HG02938 (cell line): ENCODE data around the gene VPS8.

Experiments used
- ATAC-seq: cut with Tn5 transposase; IDR thresholded peaks from one replicate; pipeline ENCODE4 v1.9.1; 2021; ENCODE audit warnings: mild to moderate bottlenecking, moderate library complexity; ENCODE audit not compliant: unreplicated experiment

Gene VPS8

DNA sequence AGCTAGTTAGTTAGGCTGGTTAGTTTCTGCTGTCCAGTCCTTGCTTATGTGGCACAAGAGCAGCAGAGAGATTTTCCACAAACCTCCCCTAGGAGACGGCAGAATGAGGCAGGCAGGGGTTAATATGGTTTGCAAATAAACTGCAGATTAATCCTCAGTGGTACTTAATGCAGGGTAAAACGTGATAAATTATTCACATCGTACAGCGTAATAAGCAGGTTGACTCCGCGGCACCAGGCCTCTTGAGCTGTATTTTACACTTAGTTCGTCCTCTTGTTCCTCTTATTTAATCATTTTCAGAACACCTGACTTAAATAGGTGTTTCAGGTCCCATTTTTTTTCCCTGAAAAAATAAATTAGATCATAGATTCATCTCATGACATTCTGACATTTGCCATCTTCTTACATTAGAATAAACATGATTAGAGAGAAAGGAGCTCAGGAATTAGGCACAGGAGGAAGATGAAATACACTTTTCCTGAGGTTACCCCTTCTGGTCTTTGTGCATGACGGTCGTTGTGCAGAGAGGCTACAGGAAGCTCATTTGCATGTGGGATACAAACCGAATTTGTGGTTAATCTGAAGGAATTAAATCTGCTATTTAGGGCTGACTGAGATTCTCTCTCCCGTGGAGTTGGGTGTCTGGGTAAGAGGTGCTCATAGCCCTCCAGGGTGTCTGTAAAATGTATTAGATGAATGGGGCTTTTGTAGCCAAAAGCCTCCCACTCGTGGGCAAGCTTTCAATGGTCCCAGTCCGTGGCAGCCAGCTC is 27.1 kb upstream of the VPS8 start:
- no peak for ATAC-seq

GRCh38 chr3:184785890-184786279 is 26.1 kb upstream of the VPS8 start:
- no peak for ATAC-seq

- no peak for ATAC-seq
These were observed 25.6 kb upstream of the VPS8 start for GRCh38 chr3:184786280-184786941.

GRCh38 chr3:184788751-184789150 is 23.2 kb upstream of the VPS8 start:
- no peak for ATAC-seq

DNA sequence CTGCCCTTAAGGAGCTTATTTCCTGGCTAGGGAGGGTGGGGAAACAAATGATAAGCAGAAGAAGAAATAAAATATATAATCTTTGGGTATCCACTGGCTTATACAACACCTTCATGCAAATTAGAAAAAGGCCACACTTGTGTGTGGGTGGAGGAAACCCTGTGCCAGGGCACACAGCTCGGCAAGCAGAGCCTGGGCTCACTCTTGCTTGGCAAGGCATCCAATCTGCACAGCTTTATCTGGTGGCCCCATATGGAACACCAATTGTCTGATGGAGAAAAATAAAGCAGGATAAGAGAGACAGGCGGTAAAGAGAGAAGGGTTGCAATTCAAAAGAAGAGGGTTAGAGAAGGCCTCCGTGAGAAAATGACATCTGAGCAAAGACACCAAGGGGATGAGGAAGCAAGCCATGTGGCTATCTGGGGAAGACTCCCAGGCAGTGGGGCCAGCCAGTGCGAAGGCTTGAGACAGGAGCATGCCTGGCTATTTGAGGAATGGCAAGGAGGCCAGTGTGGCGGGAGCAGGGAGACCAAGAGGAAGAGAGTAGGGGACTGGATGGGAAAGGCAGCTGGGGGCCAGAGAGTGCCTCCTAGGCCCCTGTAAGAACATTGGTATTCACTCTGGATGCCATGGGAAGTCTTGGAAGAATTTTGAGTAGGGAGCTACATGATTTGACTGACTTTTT is 22.5 kb upstream of the VPS8 start:
- no peak for ATAC-seq

GRCh38 chr3:184791171-184791570 is 20.8 kb upstream of the VPS8 start:
- no peak for ATAC-seq

DNA sequence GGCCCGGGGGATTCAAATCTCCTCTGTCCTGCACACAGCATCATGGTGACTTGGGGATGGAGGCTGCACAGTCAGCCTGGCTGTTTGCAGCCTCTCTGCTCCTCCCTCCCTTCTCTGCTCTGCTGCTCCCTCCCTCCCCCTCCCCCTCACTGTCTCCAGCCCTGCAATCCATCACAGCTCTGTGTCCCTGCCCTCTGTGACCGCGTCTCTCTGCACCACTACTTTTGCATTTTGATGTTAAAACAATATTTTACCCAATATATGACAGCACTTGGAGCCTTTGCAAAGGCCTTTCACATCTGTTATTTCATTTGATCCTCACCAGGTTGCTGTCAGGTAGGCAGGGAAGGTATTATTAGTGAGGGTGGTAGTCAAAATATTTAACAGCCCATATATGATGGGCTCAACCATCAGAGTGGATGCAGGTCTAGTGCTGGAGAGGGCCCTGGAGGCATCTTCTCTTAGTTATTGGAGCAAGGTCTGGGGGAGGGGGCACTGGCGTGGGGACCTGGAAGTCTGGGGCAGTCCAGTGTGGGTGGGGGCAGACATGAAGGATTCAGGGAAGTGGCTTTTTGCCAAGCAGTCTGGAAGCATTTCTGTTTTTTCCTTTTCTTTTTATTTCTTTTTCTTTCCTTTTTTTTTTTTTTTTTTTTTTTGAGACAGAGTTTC is 16.3 kb upstream of the VPS8 start:
- no peak for ATAC-seq

- ATAC-seq = no peak
These were observed 15.4 kb upstream of the VPS8 start for GRCh38 chr3:184796551-184796950.

DNA sequence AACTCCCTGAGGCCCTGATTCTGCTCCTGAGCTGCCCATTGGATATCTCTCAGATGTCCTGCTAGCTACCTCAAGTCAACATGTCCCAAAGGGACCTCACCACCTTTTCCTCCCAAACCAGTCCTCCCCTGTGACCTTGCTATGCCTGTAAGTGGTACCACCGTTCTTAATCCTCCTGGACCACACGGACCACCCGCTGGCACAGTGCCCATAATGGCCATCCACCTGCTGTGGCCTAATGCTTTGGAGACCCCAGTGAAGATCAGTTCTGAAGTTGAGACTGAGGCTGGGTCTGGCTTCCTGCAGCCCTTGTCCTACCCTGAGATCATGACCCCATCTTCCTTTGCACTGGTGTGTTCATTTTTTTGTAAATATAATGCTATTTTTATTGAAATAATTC is 15.0 kb upstream of the VPS8 start:
- ATAC-seq = no peak

DNA sequence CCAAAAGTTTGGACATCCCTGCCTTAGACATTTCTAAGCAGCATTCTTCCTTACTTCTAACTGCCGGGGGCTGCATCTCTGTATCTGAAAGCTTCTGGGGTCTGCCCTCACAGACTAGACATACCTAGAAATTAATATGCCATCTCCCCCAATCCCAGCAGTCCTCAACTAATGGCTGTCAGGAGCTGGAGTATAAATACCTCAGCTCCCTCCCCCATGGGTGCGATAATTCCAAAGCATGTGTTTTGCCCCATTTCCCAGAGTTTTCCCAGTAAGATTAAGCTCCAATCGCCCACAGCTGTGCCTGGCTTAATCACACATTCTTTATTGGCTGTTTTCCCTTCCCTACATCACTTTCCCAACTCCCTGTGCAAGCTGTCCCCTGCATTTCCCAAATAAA is 13.8 kb upstream of the VPS8 start:
- no peak for ATAC-seq

GRCh38 chr3:184800349-184800930 is 11.5 kb upstream of the VPS8 start:
- no peak for ATAC-seq

- no peak for ATAC-seq
These were observed 10.7 kb upstream of the VPS8 start for GRCh38 chr3:184801241-184801785.

- ATAC-seq = no peak
These were observed 9.8 kb upstream of the VPS8 start for GRCh38 chr3:184802150-184802549.

DNA sequence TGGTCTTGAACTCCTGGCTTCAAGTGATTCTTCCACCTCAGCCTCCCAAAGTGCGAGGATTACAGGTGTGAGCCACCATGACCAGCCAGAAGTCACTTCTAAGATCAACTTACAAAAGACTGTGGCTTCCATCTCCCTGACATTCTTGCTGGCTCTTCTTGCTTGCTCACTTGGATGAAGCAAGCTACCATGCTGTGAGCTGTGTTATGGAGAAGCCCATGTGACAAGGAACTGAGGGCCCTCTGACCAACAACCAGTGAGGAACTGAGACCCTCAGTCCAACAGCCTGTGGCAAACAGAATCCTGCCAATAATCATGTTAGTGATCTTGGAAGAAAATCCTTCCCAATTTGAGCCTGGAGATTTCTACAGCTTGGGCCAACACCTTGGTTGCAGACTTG is 7.2 kb upstream of the VPS8 start:
- ATAC-seq = no peak

GRCh38 chr3:184805351-184806038 is 6.5 kb upstream of the VPS8 start:
- ATAC-seq = no peak

- ATAC-seq = no peak
These were observed 5.2 kb upstream of the VPS8 start for GRCh38 chr3:184806567-184807271.

GRCh38 chr3:184807549-184807948 is 4.4 kb upstream of the VPS8 start:
- no peak for ATAC-seq

DNA sequence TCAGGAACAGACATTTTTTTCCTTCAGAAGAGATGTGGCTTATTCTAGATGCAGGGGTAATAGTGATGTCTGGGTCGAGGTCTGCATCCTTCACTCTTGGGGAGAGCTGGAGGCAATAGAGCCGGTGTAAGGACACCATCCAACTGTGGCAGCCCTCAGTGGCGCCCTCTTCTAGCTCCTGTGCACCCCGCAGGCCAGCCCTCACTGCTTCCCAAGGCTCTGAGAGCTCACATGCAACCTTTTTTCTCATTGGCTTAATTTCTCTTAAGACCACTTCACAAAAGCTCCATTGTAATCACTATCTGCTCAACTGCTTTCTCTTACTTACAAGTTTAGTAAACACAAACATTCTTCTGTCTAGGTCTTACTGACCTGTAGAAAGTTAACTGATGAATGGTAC is 3.9 kb upstream of the VPS8 start:
- no peak for ATAC-seq

- ATAC-seq = no peak
These were observed 1.8 kb upstream of the VPS8 start for GRCh38 chr3:184810146-184810545.

- no peak for ATAC-seq
These were observed 932 bp upstream of the VPS8 start for GRCh38 chr3:184811034-184811433.
